GM13977 (cell line): Measurements from ENCODE around the gene CHM.

Source experiments
- DNase-seq: peaks from one replicate; pipeline ENCODE4 v3.0.0; 2012; ENCODE audit warnings: low spot score
- in situ Hi-C: fragments of 300-500 bp; cut with MboI; formaldehyde crosslinking; loops from one replicate; pipeline ENCODE4 v1.12.0; 2022; ENCODE audit warnings: low sequenced_read_pairs, low pct_unique_long_range_greater_than_20kb, mixed read lengths, inconsistent platforms; ENCODE audit not compliant: unreplicated experiment
- TF ChIP-seq, protein P1 (sequence below): IDR thresholded peaks from 2 replicates; pipeline ENCODE4 v1.5.1; 2012; ENCODE audit warnings: mild to moderate bottlenecking, control low read depth; ENCODE audit not compliant: insufficient read depth; ENCODE audit errors: extremely low read depth, missing control alignments

The CHM gene

DNA sequence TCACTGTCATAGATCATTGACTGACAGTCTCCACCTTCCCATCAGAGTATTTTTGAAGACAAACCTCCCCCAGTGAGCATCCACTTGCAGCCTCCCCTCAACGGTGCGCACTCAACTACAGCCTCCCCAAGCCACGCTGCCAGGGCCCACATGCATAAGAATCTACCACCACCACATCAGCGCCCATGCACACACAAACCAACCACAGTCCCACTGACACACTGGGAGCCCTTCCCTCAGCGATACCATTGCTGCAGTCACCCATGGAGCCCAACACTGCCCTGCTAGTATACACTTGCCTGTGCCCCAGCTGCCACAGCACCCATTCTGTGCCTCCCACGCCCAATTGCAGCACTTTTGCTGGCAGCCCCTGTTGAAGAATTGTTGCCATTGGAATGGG lies 132.9 kb downstream of the CHM start:
- in situ Hi-C loops: no loop called here
- TF ChIP-seq, protein P1, sequence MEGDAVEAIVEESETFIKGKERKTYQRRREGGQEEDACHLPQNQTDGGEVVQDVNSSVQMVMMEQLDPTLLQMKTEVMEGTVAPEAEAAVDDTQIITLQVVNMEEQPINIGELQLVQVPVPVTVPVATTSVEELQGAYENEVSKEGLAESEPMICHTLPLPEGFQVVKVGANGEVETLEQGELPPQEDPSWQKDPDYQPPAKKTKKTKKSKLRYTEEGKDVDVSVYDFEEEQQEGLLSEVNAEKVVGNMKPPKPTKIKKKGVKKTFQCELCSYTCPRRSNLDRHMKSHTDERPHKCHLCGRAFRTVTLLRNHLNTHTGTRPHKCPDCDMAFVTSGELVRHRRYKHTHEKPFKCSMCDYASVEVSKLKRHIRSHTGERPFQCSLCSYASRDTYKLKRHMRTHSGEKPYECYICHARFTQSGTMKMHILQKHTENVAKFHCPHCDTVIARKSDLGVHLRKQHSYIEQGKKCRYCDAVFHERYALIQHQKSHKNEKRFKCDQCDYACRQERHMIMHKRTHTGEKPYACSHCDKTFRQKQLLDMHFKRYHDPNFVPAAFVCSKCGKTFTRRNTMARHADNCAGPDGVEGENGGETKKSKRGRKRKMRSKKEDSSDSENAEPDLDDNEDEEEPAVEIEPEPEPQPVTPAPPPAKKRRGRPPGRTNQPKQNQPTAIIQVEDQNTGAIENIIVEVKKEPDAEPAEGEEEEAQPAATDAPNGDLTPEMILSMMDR: no peak
- DNase-seq: no peak

DNA sequence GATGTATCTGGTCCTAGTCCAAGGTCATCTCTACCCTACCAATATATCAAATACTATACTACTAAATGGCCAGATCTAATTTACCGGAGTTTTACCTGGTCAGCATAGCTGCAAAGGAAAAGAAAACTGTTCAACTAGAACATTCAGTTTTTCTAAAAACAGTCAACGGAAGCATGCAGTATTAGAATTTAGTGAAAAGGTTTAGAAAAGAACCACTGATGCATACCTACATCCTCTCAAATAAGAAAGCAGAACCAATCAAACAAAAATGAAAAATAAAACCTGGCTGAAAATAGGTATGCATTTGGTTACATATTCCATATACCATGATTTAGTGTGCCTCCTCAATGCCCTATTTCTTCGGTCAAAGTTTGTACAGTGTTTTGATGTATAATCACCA lies 140.0 kb downstream of the CHM start:
- in situ Hi-C loops: no loop called here
- no peak for DNase-seq
- TF ChIP-seq, protein P1: no peak

DNA sequence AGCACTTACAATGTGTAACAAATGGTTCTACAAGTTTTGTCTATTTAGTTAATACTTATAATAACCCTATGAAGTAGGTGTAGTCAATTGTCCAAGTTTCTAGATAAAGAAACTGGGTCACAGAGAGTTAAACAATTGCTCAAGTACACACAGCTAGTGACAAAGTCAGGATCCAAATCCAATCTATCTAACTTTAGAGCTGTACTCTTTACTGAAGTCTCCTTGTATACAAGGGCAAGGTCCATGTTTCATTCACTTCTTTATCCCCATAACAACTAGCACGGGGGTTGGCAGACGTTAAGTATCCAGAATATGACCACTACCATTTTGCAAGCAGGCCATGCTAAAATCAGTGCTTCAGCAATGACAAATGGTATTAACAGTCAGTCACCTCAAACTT lies 141.0 kb downstream of the CHM start:
- no peak for DNase-seq
- in situ Hi-C loops: no loop called here
- TF ChIP-seq, protein P1: no peak

DNA sequence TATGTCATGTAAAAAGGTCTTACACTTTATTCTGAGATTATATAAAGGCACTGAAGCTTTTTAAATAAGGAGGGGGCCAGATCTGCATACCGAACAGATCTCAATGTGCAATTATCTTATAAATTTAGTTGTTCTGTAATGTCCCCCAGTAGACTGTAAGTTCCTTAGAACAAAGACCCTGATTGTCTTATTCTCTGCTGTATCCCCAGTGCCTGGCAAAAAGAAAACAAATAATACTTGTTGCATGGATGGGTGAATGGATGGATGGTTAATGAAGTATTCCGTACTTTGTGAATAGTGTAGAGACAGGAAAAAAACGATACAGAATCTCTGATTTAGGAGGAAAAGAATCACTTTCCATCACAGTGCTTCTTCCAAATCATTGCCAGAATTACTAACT lies 141.5 kb downstream of the CHM start:
- TF ChIP-seq, protein P1: no peak
- DNase-seq: no peak
- in situ Hi-C loops: no loop called here

DNA sequence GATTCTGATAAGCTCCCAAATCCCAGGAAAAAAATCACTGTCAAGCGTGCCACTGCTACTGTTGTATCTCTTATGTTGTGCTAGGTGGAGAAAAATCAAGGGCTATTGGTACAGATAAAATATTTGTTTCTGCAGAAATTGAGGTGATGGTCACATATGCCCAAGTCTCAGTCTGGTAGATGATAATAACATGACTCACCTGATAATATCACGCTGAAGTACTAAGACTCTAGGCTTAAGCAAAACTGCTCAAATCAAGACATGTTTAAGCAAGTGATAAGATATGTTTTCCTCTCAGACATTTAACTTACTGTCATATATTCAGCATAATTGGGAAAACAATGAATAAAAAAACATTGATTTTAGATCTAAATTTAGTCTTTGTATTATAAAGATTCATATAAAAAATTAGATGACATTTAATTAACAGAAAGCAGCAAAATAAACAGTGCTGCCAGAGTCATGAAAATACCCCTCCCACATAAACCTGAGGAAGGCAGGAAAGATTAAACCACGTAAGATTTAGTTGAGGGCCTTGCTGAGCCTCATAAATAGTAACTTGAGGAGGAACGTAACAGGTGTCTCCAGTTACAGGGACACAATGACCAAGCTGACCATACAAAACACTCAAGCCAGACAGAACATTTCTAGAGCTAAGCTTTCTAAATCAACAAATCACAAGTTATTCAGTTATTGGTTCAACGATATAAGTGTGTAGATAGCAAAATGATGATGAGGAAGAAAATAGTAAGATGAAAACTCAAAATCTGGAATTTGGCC lies 143.5 kb downstream of the CHM start:
- no peak for DNase-seq
- TF ChIP-seq, protein P1: no peak
- in situ Hi-C loops: no loop called here

DNA sequence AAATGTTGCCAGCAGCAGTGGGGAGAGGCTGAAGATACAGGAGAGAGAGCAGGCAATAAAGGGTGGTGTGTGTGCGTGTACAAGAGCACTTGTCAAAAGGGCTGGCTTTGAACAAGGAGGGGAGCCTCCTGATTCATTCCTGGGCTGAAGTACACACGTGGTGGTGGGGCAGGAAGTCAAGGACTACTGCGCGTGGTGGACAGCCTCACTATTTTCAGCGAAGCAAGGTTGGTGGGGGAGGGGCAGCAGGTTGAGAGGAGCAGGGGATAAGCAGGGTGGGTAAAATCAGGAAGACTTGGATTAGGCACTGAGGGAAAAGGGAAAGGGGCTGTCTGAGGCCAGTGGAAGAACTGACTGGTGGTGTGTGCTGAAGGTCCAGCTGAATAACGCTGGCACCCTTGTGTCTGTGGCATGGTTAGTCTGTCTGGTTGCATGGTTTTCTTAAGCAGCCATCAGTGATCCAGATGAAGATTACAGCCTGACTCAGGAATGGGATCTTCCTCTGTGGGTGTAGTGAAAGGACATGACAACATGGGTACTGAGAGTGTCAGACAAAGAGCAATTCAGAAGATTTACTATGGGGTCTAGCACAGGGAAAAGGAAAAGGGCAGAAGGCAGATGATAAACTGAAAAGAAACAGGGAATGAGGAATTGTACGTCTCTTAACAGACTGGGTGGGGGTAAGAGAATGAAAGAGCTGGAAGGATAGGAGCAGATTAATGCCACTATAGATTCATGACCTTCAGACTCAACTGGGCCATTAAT lies 149.8 kb downstream of the CHM start:
- TF ChIP-seq, protein P1: no peak

More for the DNA sequence above, 149.8 kb downstream of the CHM start:
- no peak for DNase-seq
- in situ Hi-C loops: no loop called here
